Fibroblast of lung (primary cell): ENCODE results near the gene OCA2. TPM values are rescaled to one million over a fixed set of nuclear protein-coding genes. Genes with fewer than 3 reads are reported as not detected.

Experiments
- DNase-seq, 2 donors: peaks; one replicate each; pipeline versions ENCODE4 v3.0.0 to v3.0.0-alpha.2; 2010; ENCODE audit warnings: low read depth in 2 of 2
- H2AFZ ChIP-seq: 2 replicates; pipeline ENCODE4 v1.5.1; 2012; ENCODE audit warnings: low read length, control low read depth, inconsistent platforms
- H3K27ac ChIP-seq: 2 replicates; pipeline ENCODE4 v1.5.1; 2011; ENCODE audit warnings: low read length, control low read depth; ENCODE audit not compliant: insufficient read depth
- H3K27me3 ChIP-seq: 2 replicates; pipeline ENCODE4 v1.5.1; 2011; ENCODE audit warnings: mild to moderate bottlenecking, low read length; ENCODE audit not compliant: control insufficient read depth, insufficient read depth
- H3K36me3 ChIP-seq: 2 replicates; pipeline ENCODE4 v1.5.1; 2011; ENCODE audit warnings: low read length; ENCODE audit not compliant: control insufficient read depth, insufficient read depth
- H3K4me1 ChIP-seq: 2 replicates; pipeline ENCODE4 v1.5.1; 2011; ENCODE audit warnings: low read length; ENCODE audit not compliant: control insufficient read depth, insufficient read depth; ENCODE audit errors: extremely low read depth
- H3K4me2 ChIP-seq: 2 replicates; pipeline ENCODE4 v1.5.1; 2011; ENCODE audit warnings: low read length, control low read depth; ENCODE audit not compliant: insufficient read depth; ENCODE audit errors: extremely low read depth
- H3K4me3 ChIP-seq, 4 experiments: fragments of 200-600 bp in 1 of 4; sonication (generic) in 1 of 4; replicated peaks in 1 of 4; 2 replicates each; pipeline ENCODE4 v1.5.1; 2011 to 2016; ENCODE audit warnings: low read length in 4 of 4, low read depth in 3 of 4, mild to moderate bottlenecking in 3 of 4, control low read depth in 2 of 4, inconsistent platforms in 1 of 4, mixed read lengths in 1 of 4; ENCODE audit not compliant: insufficient read depth in 1 of 4; ENCODE audit errors: control extremely low read depth in 1 of 4
- H3K79me2 ChIP-seq: 2 replicates; pipeline ENCODE4 v1.5.1; 2012; ENCODE audit warnings: mild to moderate bottlenecking, low read length, inconsistent platforms; ENCODE audit not compliant: control insufficient read depth, insufficient read depth
- H3K9ac ChIP-seq: 2 replicates; pipeline ENCODE4 v1.5.1; 2011; ENCODE audit warnings: mild to moderate bottlenecking, low read length, control low read depth; ENCODE audit not compliant: insufficient read depth
- H3K9me3 ChIP-seq: 2 replicates; pipeline ENCODE4 v1.5.1; 2012; ENCODE audit warnings: low read depth, low read length; ENCODE audit not compliant: control insufficient read depth, insufficient read depth
- H4K20me1 ChIP-seq: 2 replicates; pipeline ENCODE4 v1.5.1; 2011; ENCODE audit warnings: low read length; ENCODE audit not compliant: control insufficient read depth, insufficient read depth; ENCODE audit errors: extremely low read depth
- EZH2 ChIP-seq: IDR thresholded peaks from 2 replicates; pipeline ENCODE4 v1.5.1; 2012; ENCODE audit warnings: low read length, control low read depth, mild to moderate bottlenecking; ENCODE audit errors: missing control alignments
- polyA plus RNA-seq, 2 donors: library from polyadenylated mRNA; depleted of rRNA in 1 of 2; stranded (reverse) in 1 of 2; unstranded in 1 of 2; fragments of >200 nt; gene quantifications; 2 replicates each; pipeline ENCODE4 v1.2.1, GENCODE V29; 2011 to 2012; ENCODE audit warnings: missing spikeins in 1 of 2
- total RNA-seq: library from RNA; depleted of rRNA; stranded (reverse); fragments of >200 nt; gene quantifications from 2 replicates; pipeline ENCODE4 v1.2.1, GENCODE V29; 2014
- TF ChIP-seq, protein P1 (sequence below), 2 donors: IDR thresholded peaks in 1 of 2; conservative IDR thresholded peaks in 1 of 2; 1 replicate in 1 of 2; 2 replicates in 1 of 2; pipeline ENCODE4 v1.5.1; 2011 to 2012; ENCODE audit warnings: low read length in 2 of 2, control low read depth in 1 of 2, inconsistent platforms in 1 of 2, low read depth in 1 of 2, mild to moderate bottlenecking in 1 of 2

Gene OCA2
- total and polyA plus RNA-seq, 2 donors (not counting 1 experiment from before 2014, with no cell fraction given), result not detected

DNA sequence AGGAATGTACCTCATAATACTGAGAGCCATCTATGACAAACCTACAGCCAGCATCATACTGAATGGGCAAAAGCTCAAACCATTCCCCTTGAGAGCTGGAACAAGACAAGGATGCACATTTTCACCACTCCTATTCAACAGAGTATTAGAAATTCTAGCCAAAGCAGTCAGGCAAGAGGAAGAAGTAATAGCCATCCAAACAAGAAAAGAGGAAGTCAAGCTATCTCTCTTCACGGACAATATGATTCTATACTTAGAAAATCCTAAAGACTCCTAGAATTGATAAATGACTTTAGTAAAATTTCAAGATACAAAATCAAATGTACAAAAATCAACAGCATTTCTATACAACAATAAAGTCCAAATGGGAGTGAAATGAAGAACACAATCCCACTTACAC lies 30.2 kb downstream of the OCA2 start:
- H3K4me1 ChIP-seq, result no peaks in the 10 kb centered on the region
- no peaks in the 10 kb centered on the region for H3K36me3 ChIP-seq
- H3K79me2 ChIP-seq, result no peaks in the 10 kb centered on the region
- no peak overlapping the region for H3K4me2 ChIP-seq
- H4K20me1 ChIP-seq, result no peaks in the 10 kb centered on the region
- TF ChIP-seq EZH2, result no peak
- TF ChIP-seq, protein P1, sequence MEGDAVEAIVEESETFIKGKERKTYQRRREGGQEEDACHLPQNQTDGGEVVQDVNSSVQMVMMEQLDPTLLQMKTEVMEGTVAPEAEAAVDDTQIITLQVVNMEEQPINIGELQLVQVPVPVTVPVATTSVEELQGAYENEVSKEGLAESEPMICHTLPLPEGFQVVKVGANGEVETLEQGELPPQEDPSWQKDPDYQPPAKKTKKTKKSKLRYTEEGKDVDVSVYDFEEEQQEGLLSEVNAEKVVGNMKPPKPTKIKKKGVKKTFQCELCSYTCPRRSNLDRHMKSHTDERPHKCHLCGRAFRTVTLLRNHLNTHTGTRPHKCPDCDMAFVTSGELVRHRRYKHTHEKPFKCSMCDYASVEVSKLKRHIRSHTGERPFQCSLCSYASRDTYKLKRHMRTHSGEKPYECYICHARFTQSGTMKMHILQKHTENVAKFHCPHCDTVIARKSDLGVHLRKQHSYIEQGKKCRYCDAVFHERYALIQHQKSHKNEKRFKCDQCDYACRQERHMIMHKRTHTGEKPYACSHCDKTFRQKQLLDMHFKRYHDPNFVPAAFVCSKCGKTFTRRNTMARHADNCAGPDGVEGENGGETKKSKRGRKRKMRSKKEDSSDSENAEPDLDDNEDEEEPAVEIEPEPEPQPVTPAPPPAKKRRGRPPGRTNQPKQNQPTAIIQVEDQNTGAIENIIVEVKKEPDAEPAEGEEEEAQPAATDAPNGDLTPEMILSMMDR (conservative IDR thresholded peaks at IDR 0.05 in 1 of 2, IDR thresholded peaks at IDR 0.05 in 1 of 2; ENCODE audit: low read depth in 1 of 2, low read length in 2 of 2), result no peak
- no peak overlapping the region for H2AFZ ChIP-seq
- no peak overlapping the region for H3K4me3 ChIP-seq
- DNase-seq, result no peak
- H3K9me3 ChIP-seq, result no peaks in the 10 kb centered on the region
- H3K27me3 ChIP-seq, result no peaks in the 10 kb centered on the region
- no peak overlapping the region for H3K9ac ChIP-seq
- no peak overlapping the region for H3K27ac ChIP-seq

DNA sequence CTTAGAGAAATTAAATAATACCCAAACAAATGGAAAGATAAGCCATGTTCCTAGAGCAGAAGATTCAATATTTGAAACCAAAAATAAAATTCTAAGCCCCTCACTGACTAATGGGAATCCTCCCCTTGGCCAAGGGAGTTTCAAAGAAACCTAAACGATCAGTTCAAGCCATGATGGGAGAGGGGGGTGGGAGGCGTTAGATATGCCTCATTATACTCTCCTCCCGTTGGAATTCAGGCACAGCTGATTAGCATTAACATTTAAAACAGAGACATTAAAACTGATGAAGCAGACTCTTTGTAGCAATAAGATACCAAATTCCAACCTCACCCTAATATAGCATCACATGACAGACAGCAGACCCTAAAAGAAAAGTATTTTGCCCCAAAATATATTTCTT lies 32.9 kb downstream of the OCA2 start:
- no peak overlapping the region for H3K27ac ChIP-seq
- H3K9me3 ChIP-seq, result no peaks in the 10 kb centered on the region
- TF ChIP-seq, protein P1 (conservative IDR thresholded peaks at IDR 0.05 in 1 of 2, IDR thresholded peaks at IDR 0.05 in 1 of 2; ENCODE audit: low read depth in 1 of 2, low read length in 2 of 2), result no peak
- no peak for TF ChIP-seq EZH2
- H3K4me1 ChIP-seq, result no peaks in the 10 kb centered on the region
- H3K36me3 ChIP-seq, result no peaks in the 10 kb centered on the region
- no peak overlapping the region for H2AFZ ChIP-seq
- no peak overlapping the region for H3K4me2 ChIP-seq
- H3K27me3 ChIP-seq, result no peaks in the 10 kb centered on the region
- no peak overlapping the region for H3K4me3 ChIP-seq
- no peaks in the 10 kb centered on the region for H4K20me1 ChIP-seq
- H3K79me2 ChIP-seq, result no peaks in the 10 kb centered on the region
- no peak overlapping the region for H3K9ac ChIP-seq
- no peak for DNase-seq

DNA sequence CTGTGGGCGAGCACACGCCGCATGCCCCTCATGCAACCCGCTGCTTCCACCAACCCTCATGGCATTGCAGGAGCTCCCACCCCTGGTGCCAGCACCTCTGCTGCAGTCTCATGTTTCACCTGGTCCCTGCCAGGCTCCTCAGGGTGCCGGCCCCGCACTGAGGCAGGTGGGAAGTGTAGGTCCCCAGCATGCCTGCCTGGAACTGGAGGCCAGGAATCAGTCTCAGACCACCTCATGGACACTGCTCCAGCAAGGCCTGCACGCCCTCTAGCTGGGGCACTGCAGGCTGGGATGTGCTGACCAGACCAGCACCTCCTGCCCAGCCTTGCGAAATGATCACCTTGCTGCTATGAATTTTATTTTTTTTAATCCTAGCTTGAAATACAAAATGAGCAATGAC lies 39.1 kb downstream of the OCA2 start:
- DNase-seq, result no peak
- no peaks in the 10 kb centered on the region for H3K79me2 ChIP-seq

More for the DNA sequence above, 39.1 kb downstream of the OCA2 start:
- Histone ChIP-seq H3K36me3 (no peaks in the 10 kb centered on the region), H3K4me2 (no peak overlapping the region), H3K9me3 (no peaks in the 10 kb centered on the region), H3K4me3 (no peak overlapping the region), H3K9ac (no peak overlapping the region), H3K4me1 (no peaks in the 10 kb centered on the region), H3K27me3 (no peaks in the 10 kb centered on the region), H2AFZ (no peak overlapping the region), H4K20me1 (no peaks in the 10 kb centered on the region), H3K27ac (no peak overlapping the region)
- no peak for TF ChIP-seq EZH2
- TF ChIP-seq, protein P1 (conservative IDR thresholded peaks at IDR 0.05 in 1 of 2, IDR thresholded peaks at IDR 0.05 in 1 of 2; ENCODE audit: low read depth in 1 of 2, low read length in 2 of 2), result no peak
